Smooth muscle cell (in vitro differentiated cells): ENCODE data around the gene TYMS. TPM values are rescaled to one million over a fixed set of nuclear protein-coding genes. Genes with fewer than 3 reads are reported as not detected.

Experiments used
- DNase-seq: peaks from one replicate; lab custom pipeline; 2025; ENCODE audit not compliant: unreplicated experiment; lab: John Stamatoyannopoulos, UW
- H2AFZ ChIP-seq: fragments of 200-600 bp; sonication (generic); 2 replicates; pipeline ENCODE4 v1.6.0; 2016; ENCODE audit warnings: antibody characterized with exemption, low read depth, mild to moderate bottlenecking
- H3F3A ChIP-seq: fragments of 200-600 bp; sonication (generic); 2 replicates; pipeline ENCODE4 v1.6.0; 2017; ENCODE audit warnings: antibody characterized with exemption, low read depth
- H3K27ac ChIP-seq: fragments of 200-600 bp; sonication (generic); 2 replicates; pipeline ENCODE4 v1.5.1; 2016; ENCODE audit warnings: low read depth, mild to moderate bottlenecking
- H3K27me3 ChIP-seq: fragments of 200-600 bp; sonication (generic); 2 replicates; pipeline ENCODE4 v1.6.1; 2016; ENCODE audit warnings: low read depth, mild to moderate bottlenecking
- H3K36me3 ChIP-seq: fragments of 200-600 bp; sonication (generic); 2 replicates; pipeline ENCODE4 v1.5.1; 2016; ENCODE audit warnings: low read depth
- H3K4me1 ChIP-seq: fragments of 200-600 bp; sonication (generic); 2 replicates; pipeline ENCODE4 v1.5.1; 2016; ENCODE audit warnings: low read depth
- H3K4me2 ChIP-seq: fragments of 200-600 bp; sonication (generic); 2 replicates; pipeline ENCODE4 v1.6.0; 2016; ENCODE audit warnings: mild to moderate bottlenecking
- H3K4me3 ChIP-seq: fragments of 200-600 bp; sonication (generic); 2 replicates; pipeline ENCODE4 v1.5.1; 2016; ENCODE audit warnings: mild to moderate bottlenecking
- H3K79me2 ChIP-seq: fragments of 200-600 bp; sonication (generic); 2 replicates; pipeline ENCODE4 v1.6.0; 2016; ENCODE audit warnings: low read depth, mild to moderate bottlenecking
- H3K9ac ChIP-seq: fragments of 200-600 bp; sonication (generic); 2 replicates; pipeline ENCODE4 v1.6.0; 2016; ENCODE audit warnings: low read depth
- H3K9me3 ChIP-seq: fragments of 200-600 bp; sonication (generic); replicated peaks from 2 replicates; pipeline ENCODE4 v1.5.1; 2016; ENCODE audit warnings: low read depth
- H4K20me1 ChIP-seq: fragments of 200-600 bp; sonication (generic); 2 replicates; pipeline ENCODE4 v1.6.0; 2016; ENCODE audit warnings: low read depth
- CTCF ChIP-seq: fragments of 200-600 bp; sonication (generic); IDR thresholded peaks from 2 replicates; pipeline ENCODE4 v1.5.1; 2017; ENCODE audit warnings: borderline replicate concordance, mild to moderate bottlenecking, antibody characterized with exemption; ENCODE audit not compliant: insufficient read depth, poor library complexity, severe bottlenecking
- WGBS: methylation state at CpG from one replicate; pipeline ENCODE4 v1.1.7; 2016; ENCODE audit warnings: low lambda C conversion rate; 5-methylcytosine and 5-hydroxymethylcytosine counted together
- polyA plus RNA-seq: library from polyadenylated mRNA; unstranded; fragments of >200 nt; fragmentation: Nextera tagmentation; extraction: Ambion mirVana; gene quantifications from 2 replicates; pipeline ENCODE4 v1.2.1, GENCODE V29; 2016
- total RNA-seq: library from RNA; depleted of rRNA; stranded (reverse); fragments of >200 nt; gene quantifications from 2 replicates; pipeline ENCODE4 v1.2.3, GENCODE V29; 2014

TYMS gene
- total and polyA plus RNA-seq, 2 experiments from 2014 or later: 29.1 to 85.3 TPM

GRCh38 chr18:654601-655000 lies 2.9 kb upstream of the TYMS start:
- no peak overlapping the region for H3K27ac ChIP-seq
- no peaks in the 10 kb centered on the region for H3K27me3 ChIP-seq
- no peak overlapping the region for H2AFZ ChIP-seq
- no peak for TF ChIP-seq CTCF
- no peaks in the 10 kb centered on the region for H3K9me3 ChIP-seq
- H3K9ac ChIP-seq: no peak overlapping the region
- H3K4me3 ChIP-seq: no peak overlapping the region
- H3F3A ChIP-seq: no peaks in the 10 kb centered on the region
- no peaks in the 10 kb centered on the region for H3K4me1 ChIP-seq
- no peak overlapping the region for H3K4me2 ChIP-seq
- no peaks in the 10 kb centered on the region for H3K79me2 ChIP-seq
- WGBS: 95% methylated on average over 4 of the region's 4 CpGs
- no peak for DNase-seq
- H3K36me3 ChIP-seq: no peaks in the 10 kb centered on the region
- no peaks in the 10 kb centered on the region for H4K20me1 ChIP-seq

GRCh38 chr18:655445-655844 lies 2.0 kb upstream of the TYMS start:
- H3K79me2 ChIP-seq: no peaks in the 10 kb centered on the region
- H3K36me3 ChIP-seq: no peaks in the 10 kb centered on the region
- no peaks in the 10 kb centered on the region for H3K27me3 ChIP-seq
- H4K20me1 ChIP-seq: no peaks in the 10 kb centered on the region
- H3K27ac ChIP-seq: no peak overlapping the region
- H3K9ac ChIP-seq: no peak overlapping the region
- no peaks in the 10 kb centered on the region for H3F3A ChIP-seq
- H3K4me1 ChIP-seq: no peaks in the 10 kb centered on the region
- no peak overlapping the region for H3K4me3 ChIP-seq
- H2AFZ ChIP-seq: no peak overlapping the region
- WGBS: 90% methylated on average over 6 of the region's 6 CpGs
- no peak overlapping the region for H3K4me2 ChIP-seq
- TF ChIP-seq CTCF: no peak
- no peak for DNase-seq
- no peaks in the 10 kb centered on the region for H3K9me3 ChIP-seq

- Histone ChIP-seq H3K36me3 (no peaks in the 10 kb centered on the region), H3K79me2 (peaks cover 11% of the 10 kb centered on the region), H4K20me1 (no peaks in the 10 kb centered on the region), H3K4me1 (no peaks in the 10 kb centered on the region), H3K9ac (peak overlapping the region; percentile 61), H3F3A (no peaks in the 10 kb centered on the region), H3K4me3 (peak overlapping the region; percentile 70), H3K27me3 (no peaks in the 10 kb centered on the region), H3K27ac (peak overlapping the region; percentile 4), H3K4me2 (peak overlapping the region; percentile 98), H2AFZ (peak overlapping the region; percentile 87), H3K9me3 (no peaks in the 10 kb centered on the region)
- no peak for TF ChIP-seq CTCF
- DNase-seq: peak; percentile 61
- WGBS: 3% methylated on average over 71 of the region's 72 CpGs
These were observed 821 bp downstream of the TYMS start for GRCh38 chr18:658001-658946.
